GM21529 (cell line): ENCODE measurements around the gene ALK.
"Not testable (repeated sequence)": the region's sequence is repeated elsewhere in the genome, so short reads cannot be mapped to it uniquely, and the experiment has no call there.

ENCODE experiments used
- ATAC-seq: cut with Tn5 transposase; IDR thresholded peaks from one replicate; pipeline ENCODE4 v1.9.1; 2021; ENCODE audit not compliant: unreplicated experiment

Gene ALK

DNA sequence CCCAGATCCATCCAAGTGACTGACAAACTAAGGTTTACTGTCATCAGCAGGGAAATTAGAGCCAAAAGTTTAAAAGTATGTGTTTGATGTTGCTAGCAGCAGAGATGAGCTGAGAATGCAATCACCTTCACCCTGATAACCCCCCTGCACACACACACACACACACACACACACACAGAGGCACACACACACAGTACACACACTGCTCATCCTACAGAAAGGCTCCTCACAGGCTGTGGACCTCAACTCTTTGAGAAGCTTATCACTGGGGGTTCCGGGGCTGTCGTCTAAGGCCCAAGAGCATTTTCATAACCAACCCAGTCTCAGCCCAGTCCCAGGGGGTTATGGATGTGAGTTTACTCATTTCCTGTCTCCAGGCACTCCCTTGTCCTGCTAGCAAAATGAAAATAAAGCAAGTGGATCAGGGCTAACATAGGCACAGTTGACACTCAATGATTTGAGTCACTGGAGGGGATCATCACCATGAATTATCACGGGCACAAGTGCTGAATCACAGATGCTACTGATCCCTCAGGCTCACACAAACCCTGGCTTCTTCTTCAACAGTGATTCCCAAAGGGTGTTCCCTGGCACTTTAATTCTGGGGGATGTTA lies 76.6 kb downstream of the ALK start:
- no peak for ATAC-seq

GRCh38 chr2:29841386-29842004 lies 79.9 kb downstream of the ALK start:
- ATAC-seq: no peak

- ATAC-seq: no peak
These were observed 82.1 kb downstream of the ALK start for GRCh38 chr2:29839306-29839705.

GRCh38 chr2:29837925-29838324 lies 83.5 kb downstream of the ALK start:
- no peak for ATAC-seq

DNA sequence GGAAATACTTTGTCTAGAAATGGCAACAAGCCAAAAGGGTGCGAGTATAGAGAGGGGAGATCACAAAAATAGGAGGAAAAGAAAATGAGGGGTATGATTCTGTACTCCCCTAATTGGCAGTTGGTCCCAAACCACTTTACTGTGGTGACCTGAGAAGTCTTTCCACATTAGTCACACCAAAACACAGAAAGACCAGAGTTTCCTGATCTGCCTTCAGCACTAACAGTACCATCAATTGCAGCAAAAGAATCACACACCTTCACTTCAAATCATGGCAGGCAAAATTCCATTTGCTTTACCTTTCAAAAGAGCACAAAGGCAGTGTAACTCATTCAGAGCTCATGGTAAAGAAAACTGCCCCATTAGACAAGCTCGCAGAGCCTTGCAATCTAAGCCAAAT lies 86.8 kb downstream of the ALK start:
- ATAC-seq: no peak

DNA sequence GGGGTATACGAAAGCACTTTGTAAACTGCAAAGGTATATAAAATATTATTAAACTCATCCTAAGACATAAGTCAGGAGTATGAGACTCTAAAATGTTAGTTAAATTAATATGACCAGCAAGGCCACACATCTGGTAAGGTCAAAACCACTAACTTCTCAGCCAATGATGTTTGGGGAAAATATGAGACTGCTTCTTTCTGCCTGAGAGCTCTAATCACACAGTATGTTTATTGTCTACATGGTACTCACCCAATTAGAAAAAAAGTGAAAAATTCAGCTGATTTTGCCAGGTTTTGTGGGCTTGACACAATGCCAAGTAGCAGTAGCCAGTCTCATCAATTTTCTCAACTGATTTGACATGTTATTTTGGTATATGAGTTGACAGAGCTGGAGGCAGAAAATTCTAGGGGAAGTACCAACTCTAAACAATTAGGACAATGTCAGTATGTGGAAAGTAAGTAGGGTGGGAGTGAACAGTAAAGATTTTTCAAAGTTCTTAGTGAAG lies 87.3 kb downstream of the ALK start:
- ATAC-seq: no peak

DNA sequence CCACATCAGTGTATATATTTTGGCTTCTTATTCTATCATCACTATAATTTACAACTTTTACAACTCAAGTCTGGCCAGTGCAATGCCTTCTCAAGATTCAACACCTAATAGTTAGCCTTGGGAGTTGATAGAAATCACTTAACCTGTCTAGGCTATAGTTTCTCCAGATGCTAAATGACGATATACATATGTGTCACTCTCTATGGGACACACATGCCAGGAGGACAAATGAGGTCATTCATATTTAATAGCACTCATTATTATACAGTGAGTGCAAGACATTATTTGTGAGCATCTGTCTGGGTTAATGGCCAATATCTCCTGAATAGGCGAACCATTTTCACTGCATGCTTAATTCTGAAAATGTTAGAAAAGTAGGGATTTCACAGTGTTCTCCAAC lies 89.8 kb downstream of the ALK start:
- no peak for ATAC-seq

GRCh38 chr2:29829841-29830240 lies 91.5 kb downstream of the ALK start:
- ATAC-seq: no peak

DNA sequence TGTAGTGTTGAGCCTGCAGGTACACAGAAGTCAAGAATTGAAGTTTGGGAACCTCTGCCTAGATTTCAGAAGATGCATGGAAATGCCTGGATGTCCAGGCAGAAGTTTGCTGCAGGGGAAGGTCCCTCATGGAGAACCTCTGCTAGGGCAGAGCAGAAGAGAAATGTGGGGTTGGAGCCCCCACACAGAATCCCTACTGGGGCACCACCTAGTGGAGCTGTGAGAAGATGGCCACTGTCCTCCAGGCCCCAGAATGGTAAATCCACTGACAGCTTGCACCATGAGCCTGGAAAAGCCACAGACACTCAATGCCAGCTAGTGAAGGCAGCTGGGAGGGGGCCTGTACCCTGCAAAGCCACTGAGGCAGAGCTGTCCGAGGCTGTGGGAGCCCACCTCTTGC lies 97.2 kb downstream of the ALK start:
- ATAC-seq: not testable (repeated sequence)

GRCh38 chr2:29821591-29821990 lies 99.8 kb downstream of the ALK start:
- ATAC-seq: no peak

DNA sequence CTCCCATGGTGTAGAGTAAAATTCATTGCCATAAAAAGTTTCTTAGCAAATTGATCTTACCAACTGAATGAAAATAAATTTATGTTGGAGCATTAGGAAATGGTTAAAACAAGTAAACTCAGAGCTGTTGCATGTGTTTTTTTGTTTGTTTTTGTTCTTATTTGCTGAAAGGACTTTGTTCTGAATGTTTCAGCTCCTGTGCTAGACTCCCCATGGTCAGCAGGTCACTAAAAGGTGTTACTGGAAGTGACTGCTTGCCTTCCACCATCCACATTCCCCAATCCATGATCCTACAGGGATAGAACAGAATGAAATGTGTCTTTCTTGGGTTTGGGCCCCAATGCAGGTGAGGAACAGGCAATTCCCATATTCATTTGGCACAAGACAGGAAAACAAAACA lies 101.8 kb downstream of the ALK start:
- ATAC-seq: no peak

- ATAC-seq: no peak
These were observed 103.3 kb downstream of the ALK start for GRCh38 chr2:29817801-29818680.

DNA sequence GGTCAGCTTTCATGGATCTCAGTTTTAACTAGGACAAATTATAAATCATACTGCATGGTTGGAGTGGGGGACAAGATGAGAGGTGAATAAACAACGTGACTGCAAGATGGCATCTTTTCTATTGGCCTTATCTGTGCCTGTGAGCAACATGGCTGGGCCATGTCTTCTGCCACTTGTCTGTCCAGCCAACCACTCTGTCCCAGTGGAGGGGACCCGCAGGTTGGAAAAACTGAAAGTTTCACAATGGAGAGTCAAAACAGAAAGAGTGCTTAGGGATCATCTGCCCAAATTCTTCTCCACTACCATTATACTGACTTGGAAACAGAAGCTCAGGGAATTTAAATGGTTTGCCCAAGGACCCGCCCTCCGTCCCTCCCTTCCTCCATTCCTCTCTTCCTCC lies 104.1 kb downstream of the ALK start:
- ATAC-seq: no peak

GRCh38 chr2:29816651-29817050 lies 104.7 kb downstream of the ALK start:
- no peak for ATAC-seq

DNA sequence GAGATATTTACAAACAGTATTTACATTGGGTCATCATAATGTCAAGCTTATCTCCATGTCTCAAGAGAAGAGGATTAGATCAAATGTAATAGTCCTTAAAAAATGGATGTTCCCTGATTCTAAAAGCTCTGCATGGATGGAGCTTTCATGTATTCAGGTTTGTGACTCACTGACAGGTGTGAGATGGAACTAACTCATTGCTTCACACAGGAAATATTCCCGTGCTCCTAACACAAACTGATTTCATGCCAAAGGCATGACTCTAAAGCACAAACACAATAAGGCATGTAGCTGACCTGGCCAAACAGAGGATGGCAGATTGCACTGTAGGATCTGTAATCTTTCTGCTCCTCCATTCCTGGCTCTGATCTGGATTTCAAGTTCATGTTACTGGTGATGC lies 110.0 kb downstream of the ALK start:
- ATAC-seq: no peak

DNA sequence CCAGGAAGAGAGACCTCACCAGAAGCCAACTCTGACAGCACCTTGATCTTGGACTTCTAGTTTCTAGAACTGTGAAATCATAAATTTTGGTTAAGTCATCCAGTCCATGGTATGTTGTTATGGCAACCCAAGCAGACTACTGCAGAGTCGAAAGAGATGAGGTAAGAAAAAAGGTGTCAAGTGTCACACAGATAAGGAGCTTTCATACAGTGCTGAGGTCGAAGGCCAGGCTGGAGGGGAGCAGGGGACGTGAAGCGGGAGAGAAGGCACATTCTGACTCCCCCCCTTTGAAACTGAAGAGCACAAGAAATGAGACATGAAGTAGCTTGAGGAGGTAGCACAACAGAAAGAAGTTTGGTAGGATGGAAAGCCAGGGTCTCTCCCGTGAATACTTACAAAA lies 110.4 kb downstream of the ALK start:
- ATAC-seq: no peak

DNA sequence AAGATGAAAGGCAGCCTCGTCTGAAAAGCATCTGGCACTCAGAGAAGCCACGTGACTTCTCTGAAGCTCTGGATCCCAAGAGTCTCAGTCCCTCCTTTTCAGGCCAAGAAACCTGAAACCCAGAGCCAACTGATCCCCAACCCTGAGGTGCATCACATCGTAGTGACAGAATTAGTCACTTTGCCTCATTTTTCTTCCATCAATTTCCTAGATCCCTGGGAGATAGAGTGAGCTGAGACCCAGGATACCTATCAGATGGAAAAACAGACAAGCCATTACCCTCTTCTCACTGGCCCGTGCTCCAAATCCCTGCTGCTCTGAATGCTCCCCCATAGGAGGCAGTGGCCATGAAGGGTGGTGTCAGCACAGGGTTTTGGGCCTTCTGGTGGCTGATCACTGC lies 113.1 kb downstream of the ALK start:
- no peak for ATAC-seq

DNA sequence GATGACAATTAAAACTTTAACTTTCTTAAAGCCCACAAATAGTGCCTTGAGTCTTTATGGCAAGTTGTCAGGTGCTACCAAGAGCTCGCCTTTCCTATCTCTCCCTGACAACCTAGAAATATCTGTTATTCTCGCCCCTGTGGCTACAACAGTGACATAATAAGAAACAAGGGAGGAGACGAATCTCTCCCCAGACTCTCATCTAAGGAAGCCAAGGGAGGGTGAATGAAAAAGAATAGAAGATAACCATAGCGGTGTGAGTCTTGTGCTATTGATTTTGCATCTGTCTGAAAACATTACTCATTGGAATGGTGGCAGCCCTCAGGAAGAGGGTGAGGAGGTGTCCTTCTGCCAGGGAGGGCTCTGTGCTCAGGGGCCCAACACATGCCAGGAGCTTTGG lies 114.3 kb downstream of the ALK start:
- no peak for ATAC-seq

GRCh38 chr2:29806461-29806860 lies 114.9 kb downstream of the ALK start:
- no peak for ATAC-seq

DNA sequence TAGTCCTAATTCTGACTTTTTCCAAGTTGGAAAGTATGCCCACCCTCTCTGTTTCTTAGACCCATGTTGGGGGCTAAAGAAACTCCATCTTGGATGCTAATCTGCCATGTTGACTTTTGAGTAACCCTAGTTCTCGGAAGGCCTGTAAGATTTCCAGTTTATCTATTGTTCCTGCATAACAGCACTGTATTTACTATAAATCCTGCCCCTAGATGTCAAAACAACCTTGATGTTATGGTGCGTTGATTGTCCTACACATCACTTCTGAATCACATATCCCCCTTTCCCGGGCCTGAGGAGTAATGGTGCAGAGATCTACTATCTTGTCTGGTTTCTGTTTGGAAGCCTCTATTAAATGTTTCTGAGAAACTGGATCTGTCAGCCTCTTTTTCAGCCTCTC lies 116.7 kb downstream of the ALK start:
- no peak for ATAC-seq

GRCh38 chr2:29803537-29803936 lies 117.8 kb downstream of the ALK start:
- ATAC-seq: no peak

DNA sequence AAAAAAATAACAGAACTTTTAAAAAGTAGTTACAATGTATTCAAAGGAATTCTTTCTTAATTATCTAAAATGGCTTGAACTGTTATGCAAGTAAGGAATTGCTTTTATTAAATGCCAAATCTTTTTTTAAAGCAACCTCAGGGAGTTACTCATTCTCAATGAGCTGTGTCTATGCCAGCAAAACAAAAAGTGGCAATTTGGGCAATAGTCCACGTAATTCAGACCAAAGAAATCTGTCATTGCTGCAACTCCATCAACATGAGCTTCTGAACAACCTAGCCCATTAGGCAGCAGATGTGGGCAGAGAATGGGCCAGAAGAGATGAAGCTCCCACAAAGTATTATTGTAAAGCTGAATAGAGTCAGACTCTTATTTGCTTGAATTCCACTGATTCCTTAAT lies 118.4 kb downstream of the ALK start:
- no peak for ATAC-seq
